T-helper 2 cell (primary cell): ENCODE measurements around the gene SIRPA.

Source experiments
- DNase-seq, 5 experiments: peaks; one replicate each; pipeline versions ENCODE4 v3.0.0 to v3.0.0-alpha.2; 2012 to 2022

Gene SIRPA

GRCh38 chr20:1890469-1891262, 4.5 kb upstream of the SIRPA start:
- DNase-seq: no peak

GRCh38 chr20:1891263-1892118, 3.7 kb upstream of the SIRPA start:
- DNase-seq: no peak

- DNase-seq: no peak
Measured at GRCh38 chr20:1892119-1892385, 3.2 kb upstream of the SIRPA start.

- no peak for DNase-seq
Measured at GRCh38 chr20:1893721-1894470, 1.3 kb upstream of the SIRPA start.

- DNase-seq: no peak
Measured at GRCh38 chr20:1894471-1894950, 696 bp upstream of the SIRPA start.

DNA sequence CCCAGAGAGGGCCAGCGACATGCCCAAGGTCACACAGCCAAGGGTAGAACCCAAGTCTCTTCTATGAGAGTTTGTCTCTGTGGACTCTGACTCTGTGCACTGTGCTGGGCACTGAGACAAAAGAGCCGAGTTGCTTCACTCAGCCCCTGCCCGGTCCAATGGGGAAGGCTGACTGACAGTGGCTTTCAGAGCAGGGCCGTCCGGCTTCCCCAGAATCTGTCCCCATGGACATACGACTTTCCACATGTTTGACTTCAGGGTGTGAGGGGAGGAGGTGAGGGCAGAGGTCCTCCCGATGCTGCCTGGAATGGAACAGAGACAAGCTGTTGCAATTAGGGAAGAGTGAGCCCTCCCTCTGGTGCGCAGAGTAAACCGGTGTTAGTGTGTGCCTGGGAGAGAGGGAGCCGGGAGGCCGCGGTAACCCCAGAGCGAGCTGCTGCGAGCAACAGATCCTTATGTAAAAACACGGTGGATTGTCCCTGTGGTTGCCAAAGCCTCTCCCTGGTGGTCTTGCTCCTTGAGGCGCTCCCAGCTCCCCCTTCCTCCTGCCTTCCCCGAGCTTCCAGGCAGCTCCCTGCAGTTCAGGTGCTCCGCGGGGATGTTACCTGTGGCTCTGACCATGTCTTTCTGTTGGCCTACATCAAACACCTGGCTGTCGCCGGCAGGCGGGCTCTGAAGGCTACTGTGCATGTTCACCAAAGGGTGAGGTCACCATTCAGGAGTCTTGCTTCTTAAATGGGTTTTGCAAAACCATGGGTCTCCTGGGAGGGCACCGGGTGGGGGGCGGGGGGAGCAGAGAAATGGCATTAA, 672 bp downstream of the SIRPA start:
- no peak for DNase-seq

DNA sequence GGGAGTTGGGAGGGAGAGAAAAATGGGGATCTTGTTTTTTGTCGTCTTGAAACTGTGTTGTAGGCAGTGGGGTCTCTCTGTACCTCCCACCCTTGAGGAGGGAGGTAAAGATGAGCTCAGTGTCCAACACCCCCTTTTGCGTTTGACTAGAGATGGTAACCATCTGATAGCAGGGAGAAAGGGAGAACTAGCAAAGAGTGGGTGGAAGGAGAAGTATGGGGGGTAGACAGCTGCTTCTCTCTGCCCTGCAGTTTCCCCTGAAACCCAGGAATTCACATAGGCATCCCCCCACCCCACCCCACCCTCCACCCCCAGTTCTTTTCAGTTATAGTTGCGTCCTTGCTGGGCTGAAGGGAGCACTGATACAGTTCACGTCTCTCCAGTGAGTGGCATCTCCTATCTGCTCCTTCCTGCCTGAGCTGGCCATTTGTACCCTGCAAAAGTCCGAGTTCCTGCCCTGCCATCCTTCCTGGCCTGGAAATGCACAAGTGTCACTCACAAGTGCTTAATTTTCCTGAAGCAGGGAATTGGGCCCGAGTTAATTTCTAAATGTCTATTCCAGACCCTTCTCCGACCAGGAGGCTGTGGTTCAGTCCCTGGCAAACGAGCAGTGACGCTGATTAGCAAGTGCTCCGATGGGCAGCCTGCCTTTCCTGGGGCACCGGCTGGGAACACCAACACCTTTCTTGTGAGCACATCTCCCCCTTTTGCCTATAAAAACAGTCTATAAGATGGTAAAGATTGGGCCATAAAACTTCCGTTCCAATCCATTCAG, 1.5 kb downstream of the SIRPA start:
- no peak for DNase-seq

DNA sequence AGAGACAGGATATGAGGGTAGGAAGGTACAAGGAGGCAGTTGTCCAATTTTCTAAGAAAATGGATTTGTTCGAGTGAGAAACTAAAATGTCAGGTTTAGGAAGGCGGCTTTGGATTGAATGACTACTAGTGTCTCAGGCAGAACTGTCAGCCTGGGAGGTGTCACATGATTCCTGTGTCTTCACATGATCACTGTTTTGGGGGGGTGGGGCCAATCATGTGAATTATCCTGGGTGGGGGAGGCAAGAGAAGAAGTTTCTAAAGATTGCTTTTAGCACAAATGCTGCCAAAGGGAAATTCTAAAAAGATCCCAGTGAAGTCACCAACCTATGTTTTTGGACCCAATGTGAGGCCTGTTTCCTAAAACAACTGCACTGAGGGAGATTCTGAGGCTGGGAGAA, 2.3 kb downstream of the SIRPA start:
- no peak for DNase-seq

- no peak for DNase-seq
Measured at GRCh38 chr20:1897965-1898464, 2.8 kb downstream of the SIRPA start.

- no peak for DNase-seq
Measured at GRCh38 chr20:1898482-1899240, 3.5 kb downstream of the SIRPA start.

GRCh38 chr20:1899241-1899525, 4.0 kb downstream of the SIRPA start:
- DNase-seq: no peak

DNA sequence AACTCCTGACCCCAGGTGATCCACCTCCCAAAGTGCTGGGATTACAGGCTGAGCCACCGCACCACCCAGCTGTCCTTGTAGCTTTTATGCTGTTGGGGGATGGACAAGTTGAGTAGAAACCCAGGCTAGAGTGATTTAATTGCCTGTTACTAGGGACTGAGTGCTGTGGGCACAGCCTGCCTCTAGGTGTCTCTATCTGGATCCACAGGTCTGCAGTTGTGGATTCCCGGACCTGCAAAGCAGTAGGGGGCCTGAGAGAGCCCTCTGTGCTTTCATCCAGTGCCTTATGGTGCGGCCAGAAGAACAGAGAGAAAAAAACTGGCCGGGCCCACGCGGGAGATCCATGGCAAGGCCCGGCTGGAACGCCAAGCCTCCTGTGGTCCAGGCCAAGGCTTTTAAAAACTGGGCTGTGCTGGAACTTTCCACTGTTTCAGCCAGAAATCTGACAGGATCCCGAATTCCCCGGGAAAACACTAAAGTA, 5.2 kb downstream of the SIRPA start:
- DNase-seq: no peak

- no peak for DNase-seq
Measured at GRCh38 chr20:1901704-1902103, 6.5 kb downstream of the SIRPA start.

- DNase-seq: no peak
Measured at GRCh38 chr20:1902188-1902587, 7.0 kb downstream of the SIRPA start.

GRCh38 chr20:1904135-1904534, 8.9 kb downstream of the SIRPA start:
- no peak for DNase-seq

DNA sequence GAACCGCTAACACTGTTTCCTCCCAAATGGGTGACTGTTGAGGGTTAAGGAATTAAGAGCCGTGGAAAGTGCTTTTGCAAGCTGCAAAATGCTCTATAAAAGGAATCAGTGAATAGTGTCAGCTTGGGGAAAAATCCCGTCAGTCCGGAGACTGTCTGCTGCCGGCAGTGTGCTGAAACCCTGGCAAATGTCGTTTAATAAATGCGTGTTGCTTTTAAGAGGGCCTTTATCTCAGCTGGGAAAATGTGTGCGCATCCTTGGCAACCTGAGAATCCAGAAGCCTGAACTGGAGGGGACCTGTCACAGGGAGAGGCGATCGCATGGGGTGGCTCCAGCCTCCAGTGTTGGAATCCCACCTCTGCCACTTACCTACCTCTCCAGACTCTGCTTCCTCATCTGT, 9.8 kb downstream of the SIRPA start:
- DNase-seq: no peak

DNA sequence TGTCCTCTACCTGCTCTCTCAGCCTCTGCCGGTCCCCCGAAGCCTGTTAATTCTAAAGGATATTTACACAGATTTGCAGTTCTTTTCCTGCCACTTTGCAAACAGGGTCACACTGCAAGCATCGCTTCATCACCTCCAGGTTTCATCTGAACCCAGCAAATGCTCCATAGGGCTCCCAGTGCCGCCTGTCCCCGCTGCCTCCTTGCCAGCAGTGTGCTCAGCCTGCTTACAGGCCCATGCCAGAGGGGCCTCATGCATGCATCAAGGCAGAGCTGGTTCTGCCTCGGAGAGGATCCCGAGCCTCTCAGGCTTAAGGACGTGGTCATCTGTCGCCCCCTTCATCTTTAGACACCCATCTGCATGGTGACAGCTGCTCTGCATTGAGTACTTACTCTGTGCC, 10.5 kb downstream of the SIRPA start:
- DNase-seq: no peak

GRCh38 chr20:1906361-1907051, 11.3 kb downstream of the SIRPA start:
- no peak for DNase-seq

DNA sequence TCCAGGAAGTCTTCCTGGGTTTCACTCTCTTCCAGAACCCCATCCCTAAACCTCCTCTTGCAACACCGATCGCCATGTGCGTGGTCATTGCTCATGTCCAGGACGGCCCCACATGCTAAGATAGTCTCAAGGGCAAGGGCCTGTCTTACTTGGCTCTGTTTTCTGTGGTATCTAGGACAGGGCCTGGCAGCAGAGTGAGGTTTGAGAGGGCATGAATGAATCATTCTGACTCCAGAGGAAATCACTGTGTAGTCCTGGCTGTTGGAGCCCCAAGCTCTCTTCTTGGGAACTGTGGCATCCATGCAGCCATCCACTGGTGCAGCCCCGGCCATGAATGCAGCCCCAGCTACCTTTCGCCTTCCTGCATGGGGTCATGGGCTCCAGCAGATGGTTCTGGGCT, 12.4 kb downstream of the SIRPA start:
- DNase-seq: no peak

GRCh38 chr20:1908191-1908590, 13.0 kb downstream of the SIRPA start:
- DNase-seq: no peak
